HG03175 (cell line): ENCODE measurements around the gene RBM3.
A peak's percentile ranks its signal among the peaks of the same experiment; 100 is the strongest.

ENCODE experiments used
- ATAC-seq: cut with Tn5 transposase; IDR thresholded peaks from one replicate; pipeline ENCODE4 v1.9.1; 2021; ENCODE audit warnings: mild to moderate bottlenecking, moderate library complexity; ENCODE audit not compliant: unreplicated experiment

The RBM3 gene

GRCh38 chrX:48576108-48576507 lies 1.8 kb downstream of the RBM3 start:
- ATAC-seq, result no peak

GRCh38 chrX:48578661-48579128 lies 4.4 kb downstream of the RBM3 start:
- no peak for ATAC-seq

GRCh38 chrX:48579259-48579658 lies 5.0 kb downstream of the RBM3 start:
- no peak for ATAC-seq

GRCh38 chrX:48580662-48581061 lies 6.4 kb downstream of the RBM3 start:
- no peak for ATAC-seq

GRCh38 chrX:48584698-48585097 lies 10.4 kb downstream of the RBM3 start:
- no peak for ATAC-seq

GRCh38 chrX:48589482-48590162 lies 15.3 kb downstream of the RBM3 start:
- ATAC-seq, result no peak

- ATAC-seq, result no peak
Observed at GRCh38 chrX:48590203-48591103, 16.2 kb downstream of the RBM3 start.

- ATAC-seq, result no peak
Observed at GRCh38 chrX:48591255-48591791, 17.0 kb downstream of the RBM3 start.

- ATAC-seq, result no peak
Observed at GRCh38 chrX:48592971-48593370, 18.7 kb downstream of the RBM3 start.

- ATAC-seq, result no peak
Observed at GRCh38 chrX:48595929-48596328, 21.6 kb downstream of the RBM3 start.

- peak; percentile 76 for ATAC-seq
Observed at GRCh38 chrX:48597353-48598264, 23.3 kb downstream of the RBM3 start, which contains the start of gene WDR13. Gene WDR13, plus strand, starts transcription at chrX:48597492. Its CDS starts 505 bp downstream, at chrX:48597997.

GRCh38 chrX:48598614-48599013 lies 24.3 kb downstream of the RBM3 start:
- ATAC-seq, result no peak

- ATAC-seq, result no peak
Observed at GRCh38 chrX:48599341-48599740, 25.1 kb downstream of the RBM3 start.

GRCh38 chrX:48600226-48600625 lies 25.9 kb downstream of the RBM3 start:
- ATAC-seq, result no peak

GRCh38 chrX:48601741-48602394 lies 27.6 kb downstream of the RBM3 start:
- ATAC-seq, result no peak

- no peak for ATAC-seq
Observed at GRCh38 chrX:48604701-48605100, 30.4 kb downstream of the RBM3 start.

- ATAC-seq, result no peak
Observed at GRCh38 chrX:48606091-48606490, 31.8 kb downstream of the RBM3 start.

- no peak for ATAC-seq
Observed at GRCh38 chrX:48611703-48612102, 37.4 kb downstream of the RBM3 start.

- ATAC-seq, result no peak
Observed at GRCh38 chrX:48613502-48614160, 39.3 kb downstream of the RBM3 start.

- no peak for ATAC-seq
Observed at GRCh38 chrX:48616576-48616975, 42.3 kb downstream of the RBM3 start.
